NCI-H2107 treated with DMSO at 0.1 percent for 48 hours (cell line): ENCODE data around the gene SYNJ1.
"Not testable (repeated sequence)": the region's sequence is repeated elsewhere in the genome, so short reads cannot be mapped to it uniquely, and the experiment has no call there.

Experiments
- DNase-seq: peaks from one replicate; lab custom pipeline; 2025; ENCODE audit not compliant: unreplicated experiment; lab: John Stamatoyannopoulos, UW

The SYNJ1 gene

GRCh38 chr21:32626621-32627196 is 101.1 kb downstream of the SYNJ1 start:
- DNase-seq = no peak

GRCh38 chr21:32618218-32618617 is 109.6 kb downstream of the SYNJ1 start:
- not testable (repeated sequence) for DNase-seq

DNA sequence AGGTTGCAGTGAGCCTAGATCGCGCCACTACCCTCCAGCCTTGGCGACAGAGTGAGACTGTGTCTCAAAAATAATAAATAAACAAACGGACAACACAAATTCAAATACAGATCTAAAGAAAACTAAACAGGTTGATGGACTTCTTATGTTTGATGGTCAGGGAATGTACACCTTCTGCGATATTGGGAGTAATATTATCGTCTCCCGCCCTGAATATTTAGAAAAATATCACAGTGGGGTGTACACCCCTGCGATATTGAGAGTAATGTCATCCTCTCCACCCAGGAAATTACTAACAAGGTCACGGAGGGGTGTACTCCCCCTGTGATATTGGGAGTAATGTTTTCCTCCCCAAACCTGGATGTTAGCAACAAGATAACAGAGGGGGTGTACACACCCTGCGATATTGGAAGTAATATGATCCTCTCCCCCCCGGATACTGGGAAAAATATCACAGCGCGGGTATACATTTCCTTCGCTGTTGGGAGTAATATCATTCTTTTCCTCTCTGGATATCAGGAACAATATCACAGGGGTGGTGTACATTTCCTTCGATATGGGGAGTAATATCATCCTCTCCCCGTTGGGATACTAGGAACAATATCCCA is 114.3 kb downstream of the SYNJ1 start:
- DNase-seq = no peak

DNA sequence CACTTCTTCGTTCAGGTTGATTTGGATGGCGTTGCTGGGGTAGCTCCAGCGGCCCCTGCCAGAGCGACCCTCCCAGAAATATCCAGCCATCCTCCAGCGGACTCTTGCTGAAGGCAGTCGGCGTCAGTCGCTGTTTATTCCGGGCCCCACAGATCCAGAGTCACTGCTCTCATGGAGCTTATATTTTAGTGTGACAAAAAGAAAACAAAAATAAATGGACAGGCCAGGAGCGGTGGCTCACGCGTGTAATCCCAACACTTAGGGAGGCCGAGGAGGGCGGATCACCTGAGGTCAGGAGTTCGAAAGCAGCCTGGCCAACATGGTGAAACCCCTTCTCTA is 114.8 kb downstream of the SYNJ1 start:
- DNase-seq = no peak

DNA sequence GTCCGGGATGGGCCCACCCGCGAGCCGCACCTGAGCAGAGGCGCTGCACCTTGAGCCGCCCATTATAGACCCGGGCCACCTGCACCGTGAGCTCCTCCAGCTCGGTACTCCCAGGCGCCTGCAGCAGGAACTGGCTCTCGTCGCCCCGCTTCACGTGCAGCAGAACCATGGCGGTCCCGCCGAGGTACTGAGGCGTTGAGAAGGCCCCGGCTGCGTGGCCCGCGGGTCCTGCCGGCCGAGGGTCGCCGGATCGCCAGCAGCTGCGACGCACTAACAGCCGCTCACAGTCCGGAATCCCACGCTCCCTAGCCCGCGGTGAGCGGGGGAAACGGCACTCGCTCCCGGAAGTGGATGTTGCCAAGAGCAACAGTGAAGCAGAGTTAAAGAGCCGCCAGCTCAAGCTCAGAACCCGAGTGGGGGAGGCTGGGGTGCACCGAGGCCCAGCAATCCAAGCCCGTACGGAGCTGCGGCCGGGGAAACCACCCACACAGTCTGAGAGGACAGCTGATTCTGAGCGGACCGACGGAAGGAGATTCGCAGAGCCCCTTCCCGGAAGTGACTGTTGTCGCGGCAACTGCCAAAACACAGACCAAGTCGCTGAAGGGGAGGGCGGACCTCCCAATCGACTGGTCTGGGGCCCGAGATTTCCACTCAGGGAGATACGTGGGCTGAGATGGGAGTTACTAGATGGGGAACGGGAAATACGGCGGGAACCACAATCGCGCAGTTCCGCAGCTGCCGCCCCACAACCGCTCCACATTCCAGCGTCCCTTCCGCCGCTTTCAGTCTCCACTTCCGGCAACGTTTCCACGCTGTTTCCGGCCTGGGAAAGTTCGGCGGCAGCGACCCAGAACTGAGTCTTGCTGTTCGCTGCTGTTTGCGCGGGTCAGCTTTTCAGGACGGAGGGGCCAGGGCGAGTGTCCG is 115.5 kb downstream of the SYNJ1 start, which contains the start of gene CFAP298:
Gene CFAP298 (minus strand): TSS at position 303 of the 924 bp plus-strand sequence. CDS start 134 bp downstream, at position 169.
- peak; percentile 80 for DNase-seq

DNA sequence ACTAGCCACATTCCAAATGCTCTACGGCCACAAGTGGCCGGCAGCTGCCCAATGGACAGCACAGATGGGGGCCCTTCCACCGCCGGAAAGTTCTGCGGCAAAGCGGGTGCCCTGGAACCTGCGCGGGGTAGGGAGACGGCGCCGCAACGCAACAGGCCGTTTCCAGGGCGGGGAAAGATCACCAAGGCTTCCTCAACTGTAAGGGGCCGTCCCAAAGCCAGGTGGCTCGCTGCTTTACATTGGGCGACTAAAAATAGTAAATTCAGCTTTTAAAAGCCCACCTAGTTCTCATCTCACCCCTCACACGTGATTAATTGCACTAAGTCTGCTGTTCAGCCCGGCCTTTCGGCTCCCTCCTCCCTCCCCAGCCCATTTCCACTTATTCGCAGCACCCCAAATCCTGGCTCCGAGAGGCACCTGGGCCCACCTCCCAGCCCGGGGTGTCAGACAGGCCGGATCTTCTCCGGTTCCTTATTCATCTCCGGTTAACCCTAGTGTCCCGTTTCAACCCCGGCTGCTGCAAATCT is 116.3 kb downstream of the SYNJ1 start:
- DNase-seq = no peak

DNA sequence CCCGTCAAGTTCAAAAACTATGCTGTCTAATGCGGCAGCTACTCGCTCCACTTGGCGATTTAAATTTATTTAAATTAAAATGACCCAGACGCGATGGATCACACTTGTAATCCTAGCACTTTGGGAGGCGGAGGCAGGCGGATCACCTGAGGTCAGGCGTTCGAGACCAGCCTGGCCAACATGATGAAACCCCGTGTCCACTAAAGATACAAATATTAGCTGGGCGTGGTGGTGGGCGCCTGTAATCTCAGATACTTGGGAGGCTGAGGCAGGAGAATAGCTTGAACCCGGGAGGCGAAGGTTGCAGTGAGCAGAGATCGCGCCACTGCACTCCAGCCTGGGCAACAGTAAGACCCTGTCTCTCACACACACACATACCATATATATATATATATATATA is 116.9 kb downstream of the SYNJ1 start:
- not testable (repeated sequence) for DNase-seq

GRCh38 chr21:32608851-32609250 is 119.0 kb downstream of the SYNJ1 start:
- DNase-seq = no peak

DNA sequence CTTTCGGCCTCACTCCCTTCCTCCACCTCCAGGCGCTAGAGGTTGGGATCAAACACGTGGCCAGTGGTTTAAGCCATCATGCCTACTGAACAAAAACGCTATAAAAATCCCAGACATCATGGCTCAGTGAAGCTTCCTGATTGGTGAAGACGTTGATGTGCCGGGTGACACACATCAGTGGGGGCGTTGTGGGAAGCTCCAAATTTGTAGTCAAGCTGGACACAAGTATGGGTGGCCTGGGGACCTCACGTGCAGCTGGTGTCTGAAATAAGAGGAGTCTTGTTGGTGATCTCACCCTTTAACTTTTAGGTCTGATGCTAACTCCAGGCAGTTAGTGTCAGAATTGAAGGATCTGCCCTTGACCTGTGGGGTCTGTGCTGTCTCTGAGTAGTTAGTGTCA is 122.3 kb downstream of the SYNJ1 start:
- no peak for DNase-seq

DNA sequence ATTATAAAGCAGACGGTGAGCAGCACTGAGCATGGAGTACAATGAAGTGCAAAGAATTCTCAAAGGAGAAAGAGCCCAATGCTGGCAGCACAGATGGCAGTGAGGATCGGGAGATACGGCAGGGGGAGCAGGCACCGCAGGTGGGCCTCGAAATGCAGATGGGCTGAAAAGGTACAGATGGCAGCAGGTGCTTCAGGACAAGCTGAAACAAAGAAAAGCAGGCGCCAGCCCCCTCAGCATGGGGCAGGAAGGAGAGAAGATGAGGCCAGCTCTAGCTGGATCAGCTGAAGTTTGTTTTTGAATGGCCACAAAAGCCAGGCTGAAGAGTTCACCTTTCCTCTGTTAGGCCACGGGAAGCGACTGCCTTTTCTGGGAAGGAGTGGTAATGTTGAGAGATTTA is 123.3 kb downstream of the SYNJ1 start:
- DNase-seq = peak; percentile 96

GRCh38 chr21:32603131-32603530 is 124.7 kb downstream of the SYNJ1 start:
- DNase-seq = no peak

DNA sequence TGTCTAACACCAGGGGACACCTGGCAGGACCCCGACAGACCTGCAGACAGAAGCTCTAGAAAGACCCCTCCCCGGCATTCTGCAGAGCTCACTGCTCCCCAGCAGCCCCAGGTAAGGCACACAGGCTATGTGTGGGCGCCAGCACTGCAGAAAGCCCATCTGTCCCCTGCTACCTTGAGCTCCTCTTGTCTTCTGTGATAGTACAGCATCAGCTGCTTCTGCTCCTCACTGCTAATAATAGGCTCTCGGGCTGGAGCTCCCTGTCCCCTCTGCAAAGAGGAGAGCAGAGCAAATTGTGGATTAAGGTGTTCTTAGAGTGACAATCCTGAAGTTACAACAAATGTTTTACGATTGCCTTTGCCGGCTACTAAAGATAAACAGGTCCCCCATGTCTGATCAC is 125.7 kb downstream of the SYNJ1 start:
- no peak for DNase-seq

DNA sequence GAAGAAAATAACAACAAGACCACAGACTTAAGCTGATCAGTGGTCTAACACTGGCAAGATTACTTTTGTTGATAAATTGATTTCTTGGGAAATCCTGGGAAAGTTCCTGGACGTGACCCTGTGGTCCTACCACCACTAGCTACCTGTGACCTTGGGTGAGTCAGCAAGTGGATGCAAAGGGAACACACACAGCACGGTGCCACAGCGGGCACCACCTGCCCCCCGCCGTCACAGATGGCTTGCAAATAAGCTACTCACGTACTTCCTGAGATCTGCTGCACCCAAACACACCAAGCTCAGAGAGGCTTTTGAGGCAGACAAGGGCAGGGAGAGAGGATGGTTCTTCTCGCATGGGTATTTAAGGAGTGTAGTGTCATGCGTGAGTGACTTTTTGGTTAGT is 128.3 kb downstream of the SYNJ1 start:
- peak; percentile 64 for DNase-seq

DNA sequence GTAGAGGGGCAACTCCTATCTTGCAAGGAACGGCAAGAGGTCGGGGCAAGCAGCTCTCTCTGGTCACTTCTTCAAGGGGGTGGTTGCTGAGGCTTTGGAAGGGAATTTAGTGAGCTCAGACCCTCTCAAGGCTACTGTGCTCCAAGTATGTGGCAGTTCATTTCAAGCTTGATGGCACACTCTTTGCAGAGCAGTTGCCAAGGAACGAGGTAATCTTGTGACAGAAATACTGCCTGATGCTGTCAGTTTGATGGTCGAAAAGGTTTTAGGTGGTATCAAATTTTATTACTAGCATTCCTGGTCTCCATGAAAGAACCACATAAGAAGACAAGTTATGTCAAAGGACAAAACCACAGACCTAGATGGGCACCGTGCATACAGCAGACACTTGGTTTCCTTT is 128.7 kb downstream of the SYNJ1 start:
- peak; percentile 48 for DNase-seq

DNA sequence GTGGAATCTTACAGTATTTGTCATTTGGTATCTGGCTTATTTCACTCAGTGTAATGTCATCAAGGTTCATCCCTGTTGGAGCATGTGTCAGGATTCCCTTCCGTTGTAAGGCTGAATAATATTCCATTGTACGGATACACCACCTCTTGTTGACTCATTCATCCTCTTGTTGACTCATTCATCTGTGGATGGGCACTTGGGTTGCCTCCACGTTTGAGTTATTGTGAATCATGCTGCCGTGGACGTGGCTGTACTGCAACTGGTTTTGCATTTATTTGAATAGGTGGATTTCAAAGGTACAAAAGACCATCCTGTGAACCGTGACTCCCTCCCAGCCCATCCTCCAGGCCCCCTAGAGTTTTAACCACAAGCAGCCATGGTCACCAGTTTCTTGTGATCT is 130.6 kb downstream of the SYNJ1 start:
- DNase-seq = no peak

DNA sequence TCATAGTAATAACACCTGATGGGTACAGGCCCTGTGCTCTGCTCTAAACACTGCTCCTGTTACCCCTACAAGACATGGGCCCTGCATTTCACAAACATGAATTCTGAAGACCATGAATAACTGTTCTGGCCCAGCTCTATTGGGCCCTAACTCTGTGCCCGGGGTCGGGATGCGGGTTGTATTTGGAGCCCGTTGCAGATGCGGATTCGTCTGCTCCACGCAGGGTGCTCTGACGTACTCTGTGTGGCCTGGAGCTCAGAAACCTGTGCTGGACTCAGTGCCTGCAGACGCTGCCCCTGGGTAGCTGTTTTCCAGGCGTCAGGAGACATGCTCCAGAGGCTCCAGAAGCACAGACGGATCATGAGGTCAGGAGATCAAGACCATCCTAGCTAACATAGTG is 132.4 kb downstream of the SYNJ1 start:
- no peak for DNase-seq

- no peak for DNase-seq
These were observed 134.1 kb downstream of the SYNJ1 start for GRCh38 chr21:32593690-32594089.

DNA sequence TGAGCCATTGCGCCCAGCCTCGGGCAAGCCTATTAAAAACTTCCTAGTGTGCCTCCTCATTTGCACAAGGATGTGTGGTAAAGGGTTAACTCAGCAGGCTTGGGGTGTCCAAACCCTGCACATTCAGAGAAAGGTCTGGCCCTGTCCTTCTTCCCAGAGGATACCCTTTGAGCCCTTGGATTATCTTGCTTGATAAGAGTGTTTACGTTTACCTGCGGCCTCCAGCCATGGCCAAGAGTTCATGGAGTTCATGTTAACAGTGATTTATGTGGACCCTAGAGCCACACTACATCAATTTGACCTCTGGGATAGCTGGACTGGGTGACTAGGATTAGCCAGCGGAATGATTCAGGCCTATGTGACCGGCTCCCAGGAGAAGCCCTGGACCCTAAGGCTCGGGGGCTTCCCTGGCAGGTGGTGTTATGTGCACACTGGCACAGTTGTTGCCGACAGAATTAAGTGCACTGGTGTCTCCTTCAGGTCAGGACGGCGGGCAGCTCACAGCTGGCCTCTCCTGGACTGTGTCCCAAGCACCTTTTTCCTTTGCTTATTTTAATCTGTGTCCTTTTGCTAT is 134.8 kb downstream of the SYNJ1 start:
- DNase-seq = no peak

DNA sequence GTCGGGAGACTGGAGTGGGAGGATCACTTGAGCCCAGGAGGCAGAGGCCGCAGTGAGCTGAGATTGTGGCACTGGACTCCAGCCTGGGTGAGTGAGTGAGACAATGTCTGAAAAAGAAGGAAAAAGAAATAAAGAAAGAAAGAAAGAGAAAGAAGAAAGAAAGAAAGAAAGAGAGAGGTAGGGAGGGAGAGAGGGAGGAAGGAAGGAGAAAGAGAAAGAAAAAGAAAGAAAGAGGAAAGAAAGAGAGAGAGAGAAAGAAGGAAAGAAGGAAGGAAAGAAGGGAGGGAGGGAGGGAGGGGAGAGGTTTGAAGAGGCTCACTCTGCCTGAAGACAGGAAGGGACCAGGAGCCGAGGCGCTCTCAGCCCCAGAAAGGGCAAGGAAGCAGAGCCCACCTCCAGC is 137.7 kb downstream of the SYNJ1 start:
- DNase-seq = no peak

DNA sequence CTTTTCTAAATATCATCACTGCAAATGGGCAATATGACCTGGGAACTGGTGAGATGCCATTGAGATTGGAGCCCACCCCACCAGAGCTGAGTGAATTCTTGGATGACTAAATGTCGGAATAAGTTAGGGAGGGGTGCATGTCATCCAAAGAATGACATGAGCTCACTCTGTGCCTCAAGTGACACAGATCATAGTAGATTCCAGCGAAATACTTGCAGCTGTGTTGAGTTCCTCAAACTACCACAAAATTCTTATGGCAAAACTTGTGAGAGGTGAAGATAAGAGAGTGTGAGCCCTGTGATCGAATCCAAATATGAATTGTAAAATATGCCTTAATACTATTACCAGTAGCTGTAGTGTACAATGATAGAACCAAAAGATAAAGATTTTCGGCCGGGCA is 140.2 kb downstream of the SYNJ1 start:
- no peak for DNase-seq

DNA sequence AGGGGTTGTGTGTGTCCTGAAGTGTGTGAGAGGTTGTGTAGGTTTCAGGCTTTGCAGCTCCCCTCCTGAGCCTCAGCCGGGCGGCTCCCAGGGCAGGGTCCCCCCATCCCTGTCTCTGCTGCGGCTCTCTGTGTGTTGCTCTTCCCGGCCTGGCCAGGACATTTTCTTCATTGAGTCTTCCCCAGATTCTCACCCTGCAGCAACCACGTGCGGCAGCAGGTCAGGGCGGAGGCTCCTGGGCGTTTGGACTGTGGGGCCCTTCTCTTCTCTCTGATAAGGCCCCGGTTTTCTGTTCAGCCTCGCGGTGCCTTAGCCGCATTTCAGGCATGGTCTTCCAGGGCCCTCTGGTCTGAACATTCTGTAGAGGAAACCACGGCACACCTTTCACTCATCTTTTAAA is 140.7 kb downstream of the SYNJ1 start:
- DNase-seq = no peak

DNA sequence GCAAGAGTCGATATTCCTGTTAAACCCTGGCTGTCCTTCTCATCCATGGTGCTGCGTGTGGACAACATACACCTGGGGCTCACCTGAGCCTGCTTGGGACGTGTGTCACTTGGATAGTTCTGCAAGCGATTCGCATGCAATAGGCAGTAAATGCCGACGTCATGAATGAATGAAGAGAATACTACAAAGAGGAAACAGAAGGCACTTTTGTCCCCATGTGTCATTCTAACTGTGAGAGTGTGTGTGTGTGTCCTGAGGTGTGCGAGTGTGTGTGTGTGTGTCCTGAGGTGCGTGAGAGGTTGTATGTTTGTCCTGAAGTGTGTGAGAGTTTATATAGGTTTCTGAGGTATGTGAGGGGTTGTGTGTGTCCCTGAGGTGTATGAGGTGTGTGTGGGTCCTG is 141.8 kb downstream of the SYNJ1 start:
- DNase-seq = no peak
